Uterus (tissue), 2 donors: ENCODE results near the gene GMPR.

Experiments used
- POLR2A ChIP-seq, 2 donors: fragments of 450-650 bp; IDR thresholded peaks; one replicate each; pipeline ENCODE4 v1.6.1; 2016; ENCODE audit warnings: antibody characterized with exemption in 2 of 2, mild to moderate bottlenecking in 1 of 2, moderate library complexity in 1 of 2
- TF ChIP-seq, protein P1 (sequence below), 4 experiments: fragments of 200-600 bp in 2 of 4; fragments of 450-650 bp in 2 of 4; sonication (generic) in 2 of 4; IDR thresholded peaks; one replicate each; pipeline ENCODE4 v1.5.1; 2016 to 2019; ENCODE audit warnings: antibody characterized with exemption in 4 of 4, mild to moderate bottlenecking in 2 of 4, moderate library complexity in 1 of 4

DNA sequence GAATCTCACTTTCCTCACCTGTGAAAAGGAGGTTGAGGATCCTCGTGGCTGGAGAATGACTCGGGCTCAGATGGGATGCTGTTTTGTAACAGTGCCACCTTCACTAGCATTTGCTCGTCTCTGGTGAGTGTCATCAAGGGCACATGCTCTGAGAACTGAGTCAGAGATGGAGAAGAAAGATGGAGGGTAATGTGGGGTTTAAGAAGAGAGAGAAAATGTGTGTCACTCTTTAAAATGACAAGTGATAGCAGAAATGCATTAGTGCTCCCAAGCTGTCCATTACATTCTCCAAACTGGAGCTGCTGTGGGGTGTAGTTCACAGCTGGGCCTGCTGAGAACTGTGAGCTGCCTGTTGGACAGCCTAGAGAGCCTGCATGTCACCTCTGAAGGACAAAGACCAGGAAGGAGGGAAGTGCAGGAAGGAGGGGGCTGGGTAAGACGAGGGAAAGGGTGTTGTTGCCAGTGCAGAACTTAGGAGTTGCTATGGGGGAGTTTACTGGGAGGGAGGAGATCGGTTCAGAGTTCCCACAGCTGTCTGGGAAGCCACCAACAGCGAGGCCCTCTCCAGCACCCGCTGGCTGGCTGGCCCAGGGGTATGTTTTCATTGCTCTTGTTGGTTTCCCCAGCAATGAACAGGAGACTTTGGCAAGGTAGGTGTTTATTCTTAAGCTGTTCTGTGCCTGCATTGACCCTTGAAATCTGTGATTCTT lies 19.8 kb downstream of the GMPR start:
- TF ChIP-seq, protein P1, sequence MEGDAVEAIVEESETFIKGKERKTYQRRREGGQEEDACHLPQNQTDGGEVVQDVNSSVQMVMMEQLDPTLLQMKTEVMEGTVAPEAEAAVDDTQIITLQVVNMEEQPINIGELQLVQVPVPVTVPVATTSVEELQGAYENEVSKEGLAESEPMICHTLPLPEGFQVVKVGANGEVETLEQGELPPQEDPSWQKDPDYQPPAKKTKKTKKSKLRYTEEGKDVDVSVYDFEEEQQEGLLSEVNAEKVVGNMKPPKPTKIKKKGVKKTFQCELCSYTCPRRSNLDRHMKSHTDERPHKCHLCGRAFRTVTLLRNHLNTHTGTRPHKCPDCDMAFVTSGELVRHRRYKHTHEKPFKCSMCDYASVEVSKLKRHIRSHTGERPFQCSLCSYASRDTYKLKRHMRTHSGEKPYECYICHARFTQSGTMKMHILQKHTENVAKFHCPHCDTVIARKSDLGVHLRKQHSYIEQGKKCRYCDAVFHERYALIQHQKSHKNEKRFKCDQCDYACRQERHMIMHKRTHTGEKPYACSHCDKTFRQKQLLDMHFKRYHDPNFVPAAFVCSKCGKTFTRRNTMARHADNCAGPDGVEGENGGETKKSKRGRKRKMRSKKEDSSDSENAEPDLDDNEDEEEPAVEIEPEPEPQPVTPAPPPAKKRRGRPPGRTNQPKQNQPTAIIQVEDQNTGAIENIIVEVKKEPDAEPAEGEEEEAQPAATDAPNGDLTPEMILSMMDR (IDR thresholded peaks at IDR 0.05), result no peak
- TF ChIP-seq POLR2A (IDR thresholded peaks at IDR 0.05), result no peak
